Esophagus (tissue), 2 donors: ENCODE data around the gene PCED1B. TPM values are rescaled to one million over a fixed set of nuclear protein-coding genes. Genes with fewer than 3 reads are reported as not detected.

Experiments used
- H3K27ac ChIP-seq, 2 donors: one replicate each; pipeline ENCODE4 v1.5.1; 2013; ENCODE audit warnings: low read depth in 2 of 2, mild to moderate bottlenecking in 2 of 2, inconsistent platforms in 1 of 2, low read length in 1 of 2, moderate library complexity in 1 of 2
- H3K27me3 ChIP-seq, 2 donors: one replicate each; pipeline ENCODE4 v1.6.1; 2013; ENCODE audit warnings: low read length in 2 of 2, control low read depth in 1 of 2, mild to moderate bottlenecking in 1 of 2; ENCODE audit not compliant: insufficient read depth in 2 of 2, control insufficient read depth in 1 of 2
- H3K36me3 ChIP-seq, 2 donors: one replicate each; pipeline ENCODE4 v1.6.1; 2013; ENCODE audit warnings: low read length in 1 of 2; ENCODE audit not compliant: control insufficient read depth in 2 of 2, insufficient read depth in 2 of 2
- H3K4me1 ChIP-seq, 2 donors: one replicate each; pipeline ENCODE4 v1.6.1; 2013; ENCODE audit warnings: low read length in 1 of 2; ENCODE audit not compliant: control insufficient read depth in 2 of 2, insufficient read depth in 2 of 2
- H3K4me3 ChIP-seq, 2 donors: one replicate each; pipeline ENCODE4 v1.5.1; 2013; ENCODE audit warnings: low read length in 2 of 2, mild to moderate bottlenecking in 2 of 2, low read depth in 1 of 2, moderate library complexity in 1 of 2
- H3K9me3 ChIP-seq, 2 donors: one replicate each; pipeline ENCODE4 v1.6.1; 2013; ENCODE audit warnings: mild to moderate bottlenecking in 2 of 2, low read depth in 1 of 2, low read length in 1 of 2, moderate library complexity in 1 of 2; ENCODE audit not compliant: control insufficient read depth in 2 of 2, insufficient read depth in 1 of 2
- WGBS, 2 donors: extraction: QIAGEN DNeasy Blood & Tissue Kit; methylation state at CpG; one replicate each; pipeline ENCODE4 v1.1.7; 2013; 5-methylcytosine and 5-hydroxymethylcytosine counted together
- polyA plus RNA-seq, 2 donors: library from polyadenylated mRNA; stranded (reverse); fragments of 200-250 nt; gene quantifications; one replicate each; pipeline ENCODE4 v1.2.3, GENCODE V29; 2013
- donor health status: healthy with polysubstance abuse.
- donor health status: Bipolar disorder and iron deficiency.

The PCED1B gene
- polyA plus RNA-seq, 2 donors = 1.2 to 1.6 TPM

- H3K4me3 ChIP-seq = no peak overlapping the region
- H3K27me3 ChIP-seq = no peaks in the 10 kb centered on the region
- peaks cover 0 to 3% of the 10 kb centered on the region in 2 donors for H3K4me1 ChIP-seq
- WGBS, 2 donors = 87 to 91% methylated on average over 2 of the region's 2 CpGs
- H3K9me3 ChIP-seq = no peaks in the 10 kb centered on the region
- no peaks in the 10 kb centered on the region for H3K36me3 ChIP-seq
- H3K27ac ChIP-seq = no peak overlapping the region
Measured at GRCh38 chr12:47225356-47225755, 145.9 kb downstream of the PCED1B start.

DNA sequence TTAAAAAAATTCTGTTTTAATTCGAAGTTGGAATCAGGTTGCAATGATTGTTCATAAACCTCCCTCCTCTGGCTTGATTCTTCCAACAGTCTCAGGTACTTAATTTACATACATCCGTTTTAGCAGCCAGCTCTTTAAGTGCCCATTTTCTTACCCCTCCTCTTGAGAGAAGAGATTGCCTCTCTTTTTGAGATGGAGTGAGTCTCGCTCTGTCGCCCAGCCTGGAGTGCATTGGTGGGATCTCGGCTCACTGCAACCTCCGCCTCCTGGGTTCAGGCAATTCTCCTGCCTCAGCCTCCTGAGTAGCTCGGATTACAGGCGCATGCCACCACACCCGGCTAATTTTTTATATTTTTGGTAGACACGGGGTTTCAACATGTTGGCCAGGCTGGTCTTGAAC lies 146.8 kb downstream of the PCED1B start:
- H3K9me3 ChIP-seq = no peaks in the 10 kb centered on the region
- peaks cover 0 to 2% of the 10 kb centered on the region in 2 donors for H3K4me1 ChIP-seq
- no peaks in the 10 kb centered on the region for H3K36me3 ChIP-seq
- no peaks in the 10 kb centered on the region for H3K27me3 ChIP-seq
- WGBS, 2 donors = 93 to 97% methylated on average over 10 of the region's 10 CpGs
- H3K4me3 ChIP-seq = no peak overlapping the region
- no peak overlapping the region for H3K27ac ChIP-seq

DNA sequence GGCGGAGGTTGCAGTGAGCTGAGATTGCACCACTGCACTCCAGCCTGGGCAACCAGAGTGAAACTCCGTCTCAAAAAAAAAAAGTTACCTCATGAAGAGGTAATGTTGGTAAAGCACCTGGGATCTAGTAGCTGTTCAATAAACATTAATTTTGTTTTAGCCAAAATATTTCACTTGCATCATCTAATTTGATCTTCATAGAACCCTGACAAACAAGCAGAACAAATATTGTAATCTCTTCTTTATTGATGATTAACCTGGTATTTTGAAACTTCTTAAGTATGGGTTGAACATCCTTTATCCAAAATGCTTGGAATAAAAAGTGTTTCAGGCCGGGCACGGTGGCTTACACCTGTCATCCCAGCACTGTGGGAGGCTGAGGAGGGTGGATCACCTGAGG lies 149.4 kb downstream of the PCED1B start:
- no peaks in the 10 kb centered on the region for H3K27me3 ChIP-seq
- H3K4me1 ChIP-seq = no peaks in the 10 kb centered on the region
- H3K9me3 ChIP-seq = no peaks in the 10 kb centered on the region
- no peaks in the 10 kb centered on the region for H3K36me3 ChIP-seq
- WGBS, 2 donors = 82 to 94% methylated on average over 4 of the region's 4 CpGs
- H3K27ac ChIP-seq = no peak overlapping the region
- H3K4me3 ChIP-seq = no peak overlapping the region

DNA sequence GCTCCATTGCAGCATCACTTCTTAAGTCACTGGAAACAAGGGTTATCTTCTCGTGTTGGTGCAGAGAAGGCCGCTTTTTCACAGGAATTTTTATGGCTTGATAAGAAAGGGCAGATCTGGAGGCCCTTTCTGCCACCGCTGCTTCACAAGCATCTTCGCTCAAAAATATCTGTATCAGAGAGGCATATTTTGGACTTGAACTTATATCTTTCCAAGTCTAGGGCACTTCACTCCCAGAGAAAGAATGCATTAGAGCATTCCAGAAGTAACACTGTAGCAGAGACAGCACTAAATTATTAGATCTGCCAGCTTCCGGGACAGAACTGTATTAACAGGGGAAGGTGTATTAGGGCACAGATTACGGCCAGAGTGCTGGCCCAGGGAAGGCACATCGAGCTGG lies 152.0 kb downstream of the PCED1B start:
- peaks cover 0 to 9% of the 10 kb centered on the region in 2 donors for H3K4me1 ChIP-seq
- H3K4me3 ChIP-seq = no peak overlapping the region
- H3K27me3 ChIP-seq = no peaks in the 10 kb centered on the region
- no peak overlapping the region for H3K27ac ChIP-seq
- 79 to 87% methylated on average over 7 of the region's 7 CpGs for WGBS, 2 donors
- H3K9me3 ChIP-seq = no peaks in the 10 kb centered on the region
- peaks cover 0 to 7% of the 10 kb centered on the region in 2 donors for H3K36me3 ChIP-seq

DNA sequence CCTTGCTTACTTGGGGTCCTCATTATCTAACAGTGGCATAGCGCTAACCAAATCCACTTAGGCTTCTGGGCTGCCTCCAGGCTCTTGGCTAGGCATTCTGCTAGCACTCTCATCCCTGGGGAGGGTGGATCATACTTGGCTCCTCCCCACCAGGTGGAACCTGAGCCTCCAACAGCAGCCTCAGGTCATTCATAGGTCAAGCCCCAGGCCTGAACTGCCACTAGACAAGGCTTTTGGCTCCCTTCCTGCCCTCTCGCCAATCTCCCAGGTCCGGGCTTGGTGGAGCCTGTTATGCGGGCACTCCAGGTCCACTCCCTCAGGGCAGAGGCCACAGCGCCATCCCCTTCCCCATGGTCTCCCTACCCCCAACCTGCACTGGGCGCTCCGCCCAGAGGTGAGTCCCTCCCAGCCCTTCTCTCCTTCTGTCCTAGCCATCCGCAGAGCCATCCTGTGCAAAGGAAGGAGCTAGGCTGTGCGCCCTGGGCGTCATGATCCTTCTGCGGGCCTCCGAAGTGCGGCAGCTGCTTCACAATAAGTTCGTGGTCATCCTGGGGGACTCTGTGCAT lies 155.2 kb downstream of the PCED1B start:
- Histone ChIP-seq H3K9me3 (no peaks in the 10 kb centered on the region), H3K4me1 (peaks cover 0 to 9% of the 10 kb centered on the region in 2 donors), H3K27me3 (no peaks in the 10 kb centered on the region), H3K4me3 (no peak overlapping the region), H3K27ac (no peak overlapping the region), H3K36me3 (peaks cover 0 to 7% of the 10 kb centered on the region in 2 donors)
- WGBS, 2 donors = 94 to 96% methylated on average over 14 of the region's 14 CpGs

DNA sequence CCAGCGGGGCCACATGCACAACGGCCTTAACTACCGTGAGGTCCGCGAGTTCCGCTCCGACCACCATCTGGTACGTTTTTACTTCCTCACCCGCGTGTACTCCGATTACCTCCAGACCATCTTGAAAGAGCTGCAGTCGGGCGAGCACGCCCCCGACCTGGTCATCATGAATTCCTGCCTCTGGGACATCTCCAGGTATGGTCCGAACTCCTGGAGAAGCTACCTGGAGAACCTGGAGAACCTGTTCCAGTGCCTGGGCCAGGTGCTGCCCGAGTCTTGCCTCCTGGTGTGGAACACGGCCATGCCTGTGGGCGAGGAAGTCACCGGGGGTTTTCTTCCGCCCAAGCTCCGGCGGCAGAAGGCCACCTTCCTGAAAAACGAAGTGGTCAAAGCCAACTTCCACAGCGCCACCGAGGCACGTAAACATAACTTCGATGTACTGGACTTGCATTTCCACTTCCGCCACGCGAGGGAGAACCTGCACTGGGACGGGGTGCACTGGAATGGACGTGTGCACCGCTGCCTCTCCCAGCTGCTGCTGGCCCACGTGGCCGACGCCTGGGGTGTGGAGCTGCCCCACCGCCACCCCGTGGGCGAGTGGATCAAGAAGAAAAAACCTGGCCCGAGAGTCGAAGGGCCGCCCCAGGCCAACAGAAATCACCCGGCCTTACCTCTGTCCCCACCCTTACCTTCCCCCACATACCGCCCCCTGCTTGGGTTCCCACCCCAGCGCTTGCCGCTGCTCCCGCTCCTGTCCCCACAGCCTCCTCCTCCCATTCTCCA lies 156.0 kb downstream of the PCED1B start:
- no peaks in the 10 kb centered on the region for H3K9me3 ChIP-seq
- H3K27ac ChIP-seq = no peak overlapping the region
- WGBS, 2 donors = 98% methylated on average over 46 to 48 of the region's 48 CpGs
- H3K4me3 ChIP-seq = no peak overlapping the region
- H3K4me1 ChIP-seq = peaks cover 0 to 9% of the 10 kb centered on the region in 2 donors
- H3K27me3 ChIP-seq = no peaks in the 10 kb centered on the region
- peaks cover 0 to 7% of the 10 kb centered on the region in 2 donors for H3K36me3 ChIP-seq

DNA sequence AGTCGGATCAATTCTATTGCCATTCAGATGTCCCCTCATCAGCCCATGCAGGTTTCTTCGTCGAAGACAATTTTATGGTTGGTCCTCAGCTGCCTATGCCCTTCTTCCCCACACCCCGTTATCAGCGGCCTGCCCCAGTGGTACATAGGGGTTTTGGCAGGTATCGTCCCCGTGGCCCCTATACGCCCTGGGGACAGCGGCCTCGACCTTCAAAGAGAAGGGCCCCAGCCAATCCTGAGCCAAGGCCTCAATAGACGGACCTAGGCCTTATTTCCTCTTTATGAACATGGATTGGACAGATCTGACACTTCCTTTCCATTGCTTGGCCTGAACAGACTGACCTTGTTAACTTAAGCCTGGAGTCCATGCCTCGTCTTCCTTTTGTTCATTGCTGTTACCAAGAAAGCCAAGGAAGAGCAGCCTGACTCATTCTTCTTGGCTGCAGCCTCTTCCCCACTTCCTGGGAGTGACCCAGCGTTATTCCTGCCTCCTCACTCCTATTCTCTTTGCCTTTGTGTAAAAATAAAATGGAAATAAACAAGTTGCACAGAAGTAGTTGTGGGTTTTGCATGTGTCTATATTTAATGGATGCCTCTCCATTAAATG lies 156.8 kb downstream of the PCED1B start:
- peak overlapping the region in 1 of 2 donors; percentile 5 for H3K27ac ChIP-seq
- H3K36me3 ChIP-seq = peaks cover 0 to 7% of the 10 kb centered on the region in 2 donors
- WGBS, 2 donors = 84 to 90% methylated on average over 13 of the region's 13 CpGs
- peaks cover 0 to 9% of the 10 kb centered on the region in 2 donors for H3K4me1 ChIP-seq
- no peaks in the 10 kb centered on the region for H3K9me3 ChIP-seq
- H3K27me3 ChIP-seq = no peaks in the 10 kb centered on the region
- no peak overlapping the region for H3K4me3 ChIP-seq

DNA sequence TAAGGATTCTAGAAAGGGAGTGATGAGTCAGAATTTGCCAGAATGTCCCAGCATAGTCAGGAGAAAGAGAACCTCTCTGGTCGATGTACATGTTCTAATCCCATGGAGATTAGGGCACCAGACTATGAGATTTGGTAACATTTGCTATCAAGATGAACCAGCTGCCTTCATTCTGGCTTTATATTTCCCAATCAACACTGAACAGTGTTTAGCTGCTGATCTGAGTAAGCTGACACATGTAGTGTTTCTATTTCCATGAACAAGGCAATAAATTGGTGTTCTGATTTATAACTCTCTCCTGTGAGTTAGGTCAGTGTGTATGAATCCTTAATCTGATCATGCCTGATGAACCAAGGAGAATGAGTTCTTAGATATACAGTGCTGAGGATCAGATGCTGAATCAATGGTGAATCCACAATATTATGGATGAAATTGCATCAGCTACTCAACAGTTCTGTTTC lies 158.4 kb downstream of the PCED1B start:
- Histone ChIP-seq H3K9me3 (no peaks in the 10 kb centered on the region), H3K27ac (no peak overlapping the region), H3K4me1 (peaks cover 0 to 9% of the 10 kb centered on the region in 2 donors), H3K36me3 (peaks cover 0 to 7% of the 10 kb centered on the region in 2 donors), H3K4me3 (no peak overlapping the region), H3K27me3 (no peaks in the 10 kb centered on the region)
- 71 to 72% methylated on average over 1 of the region's 1 CpG for WGBS, 2 donors

DNA sequence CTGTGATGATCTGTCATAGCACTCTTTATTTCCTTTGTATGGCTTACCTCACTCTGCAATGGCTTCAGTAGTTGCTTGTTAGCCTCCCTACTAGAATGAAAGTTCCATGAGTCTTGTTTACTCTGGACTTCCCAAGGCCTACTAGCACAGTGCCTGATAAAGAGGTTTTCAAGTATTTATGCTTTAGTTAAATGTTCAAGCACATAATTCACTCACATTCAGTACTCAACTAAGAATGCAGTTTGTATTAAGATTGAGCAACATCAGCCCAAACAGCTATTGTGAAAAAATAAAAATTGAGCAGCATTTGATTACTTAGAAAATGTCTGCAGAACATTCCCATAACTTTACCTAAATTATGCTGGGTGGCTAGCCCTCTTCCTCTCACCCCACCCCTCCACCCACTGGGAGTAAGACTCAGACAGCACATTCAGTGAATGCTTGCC lies 159.3 kb downstream of the PCED1B start:
- Histone ChIP-seq H3K4me3 (no peak overlapping the region), H3K27me3 (no peaks in the 10 kb centered on the region), H3K27ac (no peak overlapping the region), H3K9me3 (no peaks in the 10 kb centered on the region), H3K4me1 (peaks cover 0 to 9% of the 10 kb centered on the region in 2 donors), H3K36me3 (peaks cover 0 to 7% of the 10 kb centered on the region in 2 donors)
